Measurements from ENCODE around the gene HOXA3. TPM values are rescaled to one million over a fixed set of nuclear protein-coding genes. Genes with fewer than 3 reads are reported as not detected.

HOXA3 gene
- total RNA-seq, 3 donors from 2014 or later (not counting 1 experiment from before 2014, with no cell fraction given) = 0.32 to 0.78 (median 0.35) TPM

DNA sequence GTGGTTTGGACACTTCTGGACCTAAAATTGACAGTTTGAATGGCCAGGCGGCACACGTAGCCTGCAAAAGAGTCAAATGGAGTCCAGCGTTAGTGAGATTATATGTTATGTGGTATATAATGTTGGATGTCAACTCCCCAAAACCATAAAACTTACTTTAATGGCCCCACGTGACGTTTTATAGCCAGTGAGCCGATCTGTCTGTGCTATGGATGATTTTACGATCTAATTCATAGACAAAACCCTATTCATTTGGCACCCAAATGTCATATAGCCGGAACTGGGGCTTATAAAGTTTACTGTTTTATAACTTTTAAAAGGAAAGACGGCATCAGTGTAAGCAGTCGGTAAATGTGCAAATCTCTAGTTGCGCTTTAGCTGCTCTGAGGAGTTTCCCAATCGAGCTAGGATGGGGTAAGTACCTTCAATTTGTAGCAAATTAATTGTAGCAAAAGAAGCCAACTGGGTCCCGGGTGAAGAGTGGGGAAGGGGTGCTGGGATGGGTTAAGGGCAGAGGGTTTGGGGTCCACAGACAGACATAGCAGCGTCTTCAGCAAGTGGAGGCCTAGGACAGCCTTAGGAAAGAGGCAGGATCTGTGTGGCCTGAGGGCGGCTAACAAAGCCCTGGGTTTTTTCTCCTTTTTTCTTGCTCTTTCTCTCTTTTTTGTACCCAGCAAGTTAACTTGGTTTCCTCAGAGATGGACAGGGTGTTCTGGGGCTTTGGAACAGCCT lies 12.1 kb downstream of the HOXA3 start:
- Histone ChIP-seq H3K27me3 (ENCODE audit: control insufficient read depth, insufficient read depth, low read length) (peaks cover 9% of the 10 kb centered on the region), H3K27ac (ENCODE audit: low read length) (no peak overlapping the region), H3K4me3 (ENCODE audit: low read length) (no peak overlapping the region), H3K9me3 (ENCODE audit: control insufficient read depth, insufficient read depth, low read length) (no peaks in the 10 kb centered on the region), H3K36me3 (ENCODE audit: control insufficient read depth, insufficient read depth, low read length) (no peaks in the 10 kb centered on the region), H3K4me1 (ENCODE audit: control insufficient read depth, insufficient read depth, low read length) (peaks cover 3% of the 10 kb centered on the region)
- Mint-ChIP-seq H3K36me3 (no peaks in the 10 kb centered on the region), H3K27ac (no peak overlapping the region), H3K9me3 (no peaks in the 10 kb centered on the region), H3K4me1 (peaks cover 0 to 10% of the 10 kb centered on the region in 2 donors), H3K4me3 (no peak overlapping the region), H3K27me3 (ENCODE audit: low read depth in 2 of 2) (peaks cover 36 to 56% of the 10 kb centered on the region in 2 donors)
- intact Hi-C loops (cut with micrococcal nuclease) = no loop called here
- TF ChIP-seq, protein P1, sequence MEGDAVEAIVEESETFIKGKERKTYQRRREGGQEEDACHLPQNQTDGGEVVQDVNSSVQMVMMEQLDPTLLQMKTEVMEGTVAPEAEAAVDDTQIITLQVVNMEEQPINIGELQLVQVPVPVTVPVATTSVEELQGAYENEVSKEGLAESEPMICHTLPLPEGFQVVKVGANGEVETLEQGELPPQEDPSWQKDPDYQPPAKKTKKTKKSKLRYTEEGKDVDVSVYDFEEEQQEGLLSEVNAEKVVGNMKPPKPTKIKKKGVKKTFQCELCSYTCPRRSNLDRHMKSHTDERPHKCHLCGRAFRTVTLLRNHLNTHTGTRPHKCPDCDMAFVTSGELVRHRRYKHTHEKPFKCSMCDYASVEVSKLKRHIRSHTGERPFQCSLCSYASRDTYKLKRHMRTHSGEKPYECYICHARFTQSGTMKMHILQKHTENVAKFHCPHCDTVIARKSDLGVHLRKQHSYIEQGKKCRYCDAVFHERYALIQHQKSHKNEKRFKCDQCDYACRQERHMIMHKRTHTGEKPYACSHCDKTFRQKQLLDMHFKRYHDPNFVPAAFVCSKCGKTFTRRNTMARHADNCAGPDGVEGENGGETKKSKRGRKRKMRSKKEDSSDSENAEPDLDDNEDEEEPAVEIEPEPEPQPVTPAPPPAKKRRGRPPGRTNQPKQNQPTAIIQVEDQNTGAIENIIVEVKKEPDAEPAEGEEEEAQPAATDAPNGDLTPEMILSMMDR (IDR thresholded peaks at IDR 0.05) = no peak
- WGBS (ENCODE audit: insufficient coverage) = 95% methylated on average over 15 of the region's 15 CpGs
- DNase-seq (no peak), ATAC-seq (no peak)

DNA sequence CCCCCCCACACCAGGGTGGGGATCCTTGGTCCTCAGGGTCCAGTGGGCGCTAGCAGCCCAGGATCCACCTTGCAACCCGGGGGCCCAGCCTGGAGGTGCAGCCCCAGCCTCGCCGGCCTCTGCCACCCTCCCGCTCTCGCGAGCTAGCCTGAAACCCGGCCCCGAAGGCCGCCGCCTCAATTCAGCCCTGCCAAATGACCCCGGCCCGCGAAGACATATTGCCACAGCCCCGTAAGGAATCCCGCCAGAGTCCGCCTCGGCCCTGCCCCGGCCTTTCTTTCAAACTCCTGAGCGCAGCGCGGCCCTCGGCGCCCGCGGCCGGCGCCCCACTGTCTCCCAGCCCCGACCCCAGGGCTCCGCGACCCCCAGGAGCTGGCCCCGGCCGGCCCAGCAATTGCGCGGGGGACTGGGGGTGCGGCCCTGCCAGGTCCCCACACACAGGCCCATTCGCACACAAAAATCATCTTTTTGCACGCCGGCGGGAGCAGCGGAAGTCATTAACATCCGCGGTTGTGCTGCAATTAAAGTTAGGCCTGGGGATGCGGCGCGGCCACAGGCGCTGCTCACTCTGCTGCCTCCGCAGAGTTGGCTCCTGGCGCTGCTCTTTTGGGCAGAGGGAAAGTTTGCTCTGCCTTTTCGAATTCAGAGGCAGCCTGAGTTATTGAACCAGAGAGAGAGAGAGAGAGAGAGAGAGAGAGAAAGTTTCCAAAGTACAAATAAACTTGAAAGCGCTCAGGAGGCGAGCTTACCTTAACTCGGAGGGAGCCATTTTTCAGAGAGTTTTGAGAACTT lies 12.9 kb downstream of the HOXA3 start:
- Histone ChIP-seq H3K36me3 (ENCODE audit: control insufficient read depth, insufficient read depth, low read length) (no peaks in the 10 kb centered on the region), H3K4me1 (ENCODE audit: control insufficient read depth, insufficient read depth, low read length) (peaks cover 3% of the 10 kb centered on the region), H3K27me3 (ENCODE audit: control insufficient read depth, insufficient read depth, low read length) (peaks cover 9% of the 10 kb centered on the region), H3K9me3 (ENCODE audit: control insufficient read depth, insufficient read depth, low read length) (no peaks in the 10 kb centered on the region), H3K4me3 (ENCODE audit: low read length) (no peak overlapping the region), H3K27ac (ENCODE audit: low read length) (no peak overlapping the region)
- 96% methylated on average over 53 of the region's 53 CpGs for WGBS (ENCODE audit: insufficient coverage)
- Mint-ChIP-seq H3K27ac (no peak overlapping the region), H3K9me3 (no peaks in the 10 kb centered on the region), H3K36me3 (no peaks in the 10 kb centered on the region), H3K4me1 (peaks cover 0 to 10% of the 10 kb centered on the region in 2 donors), H3K4me3 (no peak overlapping the region), H3K27me3 (ENCODE audit: low read depth in 2 of 2) (peaks cover 37 to 59% of the 10 kb centered on the region in 2 donors)
- DNase-seq (no peak), ATAC-seq (no peak)
- TF ChIP-seq, protein P1 (IDR thresholded peaks at IDR 0.05) = no peak
- intact Hi-C loops (cut with micrococcal nuclease) = no loop called here

DNA sequence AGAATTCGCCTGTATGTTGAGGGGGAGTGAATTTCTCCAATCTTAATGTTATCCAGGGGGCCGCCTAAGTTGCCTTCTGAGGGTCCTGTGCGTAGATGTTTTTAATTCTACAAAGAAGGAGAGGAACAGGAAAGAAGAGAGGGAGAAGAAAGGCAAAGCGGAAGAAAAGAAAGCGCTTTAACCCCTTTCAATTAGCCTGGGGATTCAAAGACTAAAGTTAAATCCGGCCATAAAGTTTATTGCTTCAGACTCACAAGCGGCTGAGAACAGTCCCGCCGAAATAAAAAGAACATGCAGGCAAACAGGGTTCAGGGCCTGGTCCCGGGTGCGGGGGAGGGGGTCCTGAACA lies 13.4 kb downstream of the HOXA3 start:
- Histone ChIP-seq H3K36me3 (ENCODE audit: control insufficient read depth, insufficient read depth, low read length) (no peaks in the 10 kb centered on the region), H3K4me1 (ENCODE audit: control insufficient read depth, insufficient read depth, low read length) (peaks cover 2% of the 10 kb centered on the region), H3K9me3 (ENCODE audit: control insufficient read depth, insufficient read depth, low read length) (no peaks in the 10 kb centered on the region), H3K4me3 (ENCODE audit: low read length) (no peak overlapping the region), H3K27me3 (ENCODE audit: control insufficient read depth, insufficient read depth, low read length) (peaks cover 7% of the 10 kb centered on the region), H3K27ac (ENCODE audit: low read length) (no peak overlapping the region)
- DNase-seq (no peak), ATAC-seq (no peak)
- no peak overlapping the region for H3K4me3 Mint-ChIP-seq
- peaks cover 41 to 65% of the 10 kb centered on the region in 2 donors for H3K27me3 Mint-ChIP-seq (ENCODE audit: low read depth in 2 of 2)
- H3K4me1 Mint-ChIP-seq = peaks cover 0 to 10% of the 10 kb centered on the region in 2 donors
- H3K27ac Mint-ChIP-seq = no peak overlapping the region
- 96% methylated on average over 11 of the region's 11 CpGs for WGBS (ENCODE audit: insufficient coverage)
- no peaks in the 10 kb centered on the region for H3K9me3 Mint-ChIP-seq
- TF ChIP-seq, protein P1 (IDR thresholded peaks at IDR 0.05) = no peak
- no peaks in the 10 kb centered on the region for H3K36me3 Mint-ChIP-seq
- intact Hi-C loops (cut with micrococcal nuclease) = no loop called here
